ENCODE data around the gene PRRT2.

PRRT2 gene

DNA sequence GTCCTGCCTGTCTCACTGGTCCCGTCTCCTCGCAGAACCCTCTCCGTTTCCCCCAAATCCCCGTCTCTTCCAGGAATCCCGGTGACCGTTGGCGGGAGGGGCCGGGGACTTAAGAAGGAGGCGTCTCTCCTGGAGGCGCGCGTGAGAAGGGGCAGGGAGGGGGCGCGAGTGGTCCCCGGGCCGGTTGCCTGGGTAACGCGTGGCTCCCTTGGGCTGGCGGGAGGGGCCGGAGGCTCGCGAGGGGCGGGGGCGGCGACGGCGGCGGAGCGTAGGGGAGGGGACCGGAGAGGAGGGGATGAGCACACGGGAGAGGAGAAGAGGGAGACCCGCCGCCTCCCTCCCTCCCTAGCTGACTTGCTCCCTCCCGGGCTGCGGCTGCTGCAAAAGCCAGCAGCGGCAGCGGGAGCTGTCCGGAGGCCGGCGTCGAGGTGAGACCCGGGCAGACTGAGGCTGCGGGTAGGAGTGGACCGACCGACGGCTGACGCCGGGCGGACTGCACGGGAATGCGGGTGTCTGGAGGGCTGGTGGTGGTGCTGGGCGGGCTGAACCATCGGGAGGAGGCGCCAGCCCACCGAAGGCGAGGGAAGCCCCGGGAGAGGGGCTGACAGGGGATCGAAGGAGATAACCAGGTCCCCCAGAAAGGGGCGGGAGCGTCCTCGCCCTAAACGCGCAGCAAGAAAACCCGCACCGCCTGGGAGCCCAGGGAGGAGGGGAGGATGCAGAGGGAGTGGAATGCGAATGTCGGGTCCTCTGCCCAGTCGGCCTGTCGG lies at the start of gene PRRT2:
PRRT2 (plus strand) TSS at position 298 of the 770 bp plus-strand sequence. CDS start 862 bp downstream, outside the sequence.
- peak within 1 kb of the TSS; percentile 67 for H3K4me3 ChIP-seq (ENCODE audit: low read depth, low read length)
- TF ChIP-seq, protein P1, sequence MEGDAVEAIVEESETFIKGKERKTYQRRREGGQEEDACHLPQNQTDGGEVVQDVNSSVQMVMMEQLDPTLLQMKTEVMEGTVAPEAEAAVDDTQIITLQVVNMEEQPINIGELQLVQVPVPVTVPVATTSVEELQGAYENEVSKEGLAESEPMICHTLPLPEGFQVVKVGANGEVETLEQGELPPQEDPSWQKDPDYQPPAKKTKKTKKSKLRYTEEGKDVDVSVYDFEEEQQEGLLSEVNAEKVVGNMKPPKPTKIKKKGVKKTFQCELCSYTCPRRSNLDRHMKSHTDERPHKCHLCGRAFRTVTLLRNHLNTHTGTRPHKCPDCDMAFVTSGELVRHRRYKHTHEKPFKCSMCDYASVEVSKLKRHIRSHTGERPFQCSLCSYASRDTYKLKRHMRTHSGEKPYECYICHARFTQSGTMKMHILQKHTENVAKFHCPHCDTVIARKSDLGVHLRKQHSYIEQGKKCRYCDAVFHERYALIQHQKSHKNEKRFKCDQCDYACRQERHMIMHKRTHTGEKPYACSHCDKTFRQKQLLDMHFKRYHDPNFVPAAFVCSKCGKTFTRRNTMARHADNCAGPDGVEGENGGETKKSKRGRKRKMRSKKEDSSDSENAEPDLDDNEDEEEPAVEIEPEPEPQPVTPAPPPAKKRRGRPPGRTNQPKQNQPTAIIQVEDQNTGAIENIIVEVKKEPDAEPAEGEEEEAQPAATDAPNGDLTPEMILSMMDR (IDR thresholded peaks at IDR 0.05; ENCODE audit: low read depth, low read length), result no peak

DNA sequence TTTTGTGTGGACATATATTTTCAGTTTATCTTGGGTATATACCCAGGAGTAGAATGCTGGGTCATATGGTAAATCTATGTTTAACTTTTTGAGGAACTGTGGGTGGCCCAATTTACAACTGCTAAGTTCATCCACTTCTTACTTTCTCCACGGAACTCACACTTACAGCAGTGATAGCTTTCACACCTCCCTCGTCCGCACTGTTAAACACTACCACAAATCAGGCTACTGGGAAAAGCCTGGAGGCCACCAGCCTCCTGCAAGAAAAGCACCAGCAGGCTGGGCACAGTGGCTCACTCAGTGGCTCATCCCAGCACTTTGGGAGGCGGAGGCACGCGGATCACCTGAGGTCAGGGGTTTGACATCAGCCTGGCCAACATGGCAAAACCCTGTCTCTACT lies 48.7 kb upstream of the PRRT2 start:
- TF ChIP-seq, protein P1 (IDR thresholded peaks at IDR 0.05; ENCODE audit: low read depth, low read length), result no peak
- H3K4me3 ChIP-seq (ENCODE audit: low read depth, low read length), result no peak overlapping the region

DNA sequence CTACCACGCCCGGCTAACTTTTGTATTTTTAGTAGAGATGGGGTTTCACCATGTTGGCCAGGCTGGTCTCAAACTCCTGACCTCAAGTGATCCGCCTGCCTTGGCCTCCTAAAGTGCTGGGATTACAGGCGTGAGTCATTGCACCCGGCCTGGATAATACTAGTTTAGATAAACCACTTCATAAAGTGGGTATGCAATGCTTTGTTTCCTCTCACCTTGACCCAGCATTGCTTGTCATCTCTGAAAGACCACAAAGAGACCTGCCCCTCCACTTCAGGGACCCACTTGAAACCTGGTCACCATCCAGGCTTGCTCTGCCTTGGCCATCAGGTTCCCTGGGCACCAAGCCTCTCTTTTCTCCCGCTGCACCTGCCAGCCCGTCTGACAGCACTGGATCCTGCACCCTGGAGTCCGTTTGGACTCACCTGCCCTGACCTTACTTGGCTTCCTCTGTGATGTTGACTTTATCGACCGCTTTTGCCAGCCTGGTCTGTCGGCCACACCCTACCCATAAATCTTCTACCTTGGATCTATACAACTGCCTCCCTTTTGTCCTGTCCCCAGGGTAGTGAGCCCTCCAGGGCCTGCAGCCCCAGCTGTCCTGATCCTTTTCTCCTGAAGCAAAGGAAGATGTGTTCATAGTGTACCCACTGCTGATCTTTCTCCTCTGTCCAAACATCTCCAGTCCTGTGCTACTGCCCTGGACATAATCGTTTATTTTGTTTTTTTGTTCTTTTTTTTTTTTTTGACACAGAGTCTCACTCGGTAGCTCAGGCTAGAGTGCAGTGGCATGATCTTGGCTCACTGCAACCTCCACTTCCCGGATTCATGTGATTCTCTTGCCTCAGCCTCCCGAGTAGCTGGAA lies 46.6 kb upstream of the PRRT2 start:
- H3K4me3 ChIP-seq (ENCODE audit: low read depth, low read length), result no peak overlapping the region
- TF ChIP-seq, protein P1 (IDR thresholded peaks at IDR 0.05; ENCODE audit: low read depth, low read length), result no peak

DNA sequence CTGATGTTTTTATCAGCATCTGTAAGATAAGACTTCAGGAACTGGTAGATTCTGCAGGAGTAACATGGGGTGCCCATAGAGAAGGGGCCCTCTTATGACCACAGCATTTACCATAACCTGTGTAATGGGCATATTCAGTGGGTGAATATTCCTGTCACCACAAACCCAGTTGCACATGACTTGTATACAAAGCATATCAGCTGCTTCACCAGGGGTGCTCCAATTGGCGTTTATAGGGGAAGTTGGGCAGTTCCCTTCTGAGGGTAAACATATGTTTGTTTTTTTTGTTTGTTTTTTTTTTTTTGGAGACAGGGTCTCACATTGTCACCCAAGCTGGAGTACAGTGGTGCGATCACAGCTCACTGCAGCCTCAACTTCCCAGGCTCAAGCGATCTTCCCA lies 45.4 kb upstream of the PRRT2 start:
- TF ChIP-seq, protein P1 (IDR thresholded peaks at IDR 0.05; ENCODE audit: low read depth, low read length), result no peak

DNA sequence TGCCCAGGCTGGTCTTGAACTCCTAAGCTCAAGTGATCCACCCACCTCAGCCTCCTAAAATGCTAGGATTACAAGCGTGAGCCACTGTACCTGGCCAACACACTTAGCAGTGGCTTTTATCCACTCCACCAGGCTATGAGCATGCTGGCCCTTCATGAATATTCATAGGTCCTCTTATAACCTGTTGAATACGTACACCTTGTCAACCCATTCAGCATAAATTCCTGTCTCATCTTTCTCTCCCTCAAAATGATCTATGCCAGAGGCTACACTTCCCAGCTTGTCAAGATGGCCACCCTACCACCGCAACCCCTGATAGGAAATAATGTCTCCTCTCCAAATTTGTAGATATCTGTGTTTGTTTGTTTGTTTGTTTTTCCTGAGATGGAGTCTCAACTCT lies 44.9 kb upstream of the PRRT2 start:
- TF ChIP-seq, protein P1 (IDR thresholded peaks at IDR 0.05; ENCODE audit: low read depth, low read length), result no peak
- H3K4me3 ChIP-seq (ENCODE audit: low read depth, low read length), result no peak overlapping the region

More for the DNA sequence above, 45.4 kb upstream of the PRRT2 start:
- H3K4me3 ChIP-seq (ENCODE audit: low read depth, low read length), result no peak overlapping the region

DNA sequence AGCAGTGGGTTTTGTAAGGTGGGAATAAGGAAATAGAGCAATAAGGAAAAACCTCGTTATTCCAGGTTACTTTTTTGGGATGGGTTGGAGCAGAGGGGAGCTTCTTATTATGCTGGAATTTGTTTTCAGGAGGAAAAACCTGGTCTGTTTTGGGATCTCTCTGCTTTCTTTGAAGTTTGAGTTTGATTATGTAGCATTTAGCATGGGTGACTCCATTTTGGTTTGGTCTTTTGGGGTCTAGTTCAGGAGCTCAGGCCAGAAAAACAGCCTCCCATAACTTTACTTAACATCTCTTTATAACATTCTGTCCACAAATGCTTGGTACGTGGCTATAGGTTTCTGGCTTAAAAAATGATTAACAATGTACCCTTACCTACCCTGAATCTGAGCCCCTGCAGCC lies 42.5 kb upstream of the PRRT2 start:
- H3K4me3 ChIP-seq (ENCODE audit: low read depth, low read length), result no peak overlapping the region
- TF ChIP-seq, protein P1 (IDR thresholded peaks at IDR 0.05; ENCODE audit: low read depth, low read length), result no peak
